H1 (cell line): ENCODE results near the gene UBASH3A. TPM values are rescaled to one million over a fixed set of nuclear protein-coding genes. Genes with fewer than 3 reads are reported as not detected.

ENCODE experiments used
- CTCF ChIA-PET: fragments of 300-600 bp; sonication (Branson Sonifier 250); formaldehyde crosslinking; loops from one replicate; lab custom pipeline; 2021; ENCODE audit not compliant: partially characterized antibody; lab: Charles Lee
- POLR2A ChIA-PET: fragments of 300-600 bp; sonication (Branson Sonifier 250); formaldehyde crosslinking; loops from one replicate; lab custom pipeline; 2021; ENCODE audit warnings: inconsistent platforms; ENCODE audit not compliant: partially characterized antibody; lab: Charles Lee
- DNase-seq, 2 experiments: peaks; one replicate each; pipeline versions ENCODE4 v3.0.0 to v3.0.0-alpha.2; 2010 to 2022; ENCODE audit warnings: low spot score in 2 of 2, low read depth in 1 of 2, mixed read lengths in 1 of 2
- FAIRE-seq: peaks from 2 replicates; lab custom pipeline; 2011; peaks lifted over from hg19 to GRCh38; lab: Jason Lieb, UNC
- H2AFZ ChIP-seq: 2 replicates; pipeline ENCODE4 v1.8.1; 2012; ENCODE audit warnings: low read length, inconsistent platforms
- H2AK5ac ChIP-seq: 2 replicates; pipeline ENCODE4 v1.6.1; 2013; ENCODE audit warnings: low read depth, low read length
- H2BK120ac ChIP-seq: replicated peaks from 2 replicates; pipeline ENCODE3; 2013; ENCODE audit warnings: low read depth, low read length, inconsistent platforms
- H2BK12ac ChIP-seq: 2 replicates; pipeline ENCODE4 v1.6.1; 2013; ENCODE audit warnings: low read depth, low read length
- H2BK15ac ChIP-seq: 2 replicates; pipeline ENCODE4 v1.6.1; 2013; ENCODE audit warnings: low read length
- H2BK20ac ChIP-seq: 2 replicates; pipeline ENCODE4 v1.6.1; 2013; ENCODE audit warnings: low read length
- H2BK5ac ChIP-seq: 2 replicates; pipeline ENCODE4 v1.6.1; 2013; ENCODE audit warnings: low read depth, low read length
- H3K14ac ChIP-seq: 2 replicates; pipeline ENCODE4 v1.6.1; 2013; ENCODE audit warnings: inconsistent platforms; ENCODE audit not compliant: insufficient read length
- H3K18ac ChIP-seq: 2 replicates; pipeline ENCODE4 v1.6.1; 2013; ENCODE audit warnings: low read length; ENCODE audit errors: extremely low read depth
- H3K23ac ChIP-seq: 2 replicates; pipeline ENCODE4 v1.6.1; 2013; ENCODE audit warnings: inconsistent platforms; ENCODE audit not compliant: insufficient read length
- H3K23me2 ChIP-seq: 2 replicates; pipeline ENCODE4 v1.6.1; 2013; ENCODE audit warnings: low read depth, low read length
- H3K27ac ChIP-seq: 2 replicates; pipeline ENCODE4 v1.6.1; 2011; ENCODE audit warnings: low read depth, low read length, inconsistent platforms
- H3K27me3 ChIP-seq, 4 experiments: replicated peaks in 1 of 4; 1 replicate in 1 of 4; 2 replicates in 3 of 4; pipeline versions ENCODE4 v1.6.1 to v1.8.1; 2011 to 2013; ENCODE audit warnings: low read length in 3 of 4, mild to moderate bottlenecking in 3 of 4, inconsistent platforms in 2 of 4, mixed read lengths in 2 of 4, moderate library complexity in 1 of 4; ENCODE audit not compliant: control insufficient read depth in 3 of 4, insufficient read depth in 3 of 4; ENCODE audit errors: extremely low read depth in 1 of 4
- H3K36me3 ChIP-seq, 4 experiments: 2 replicates each; pipeline versions ENCODE4 v1.6.1 to v1.8.1; 2011 to 2013; ENCODE audit warnings: mild to moderate bottlenecking in 4 of 4, low read length in 3 of 4, moderate library complexity in 2 of 4, control low read depth in 1 of 4, inconsistent platforms in 1 of 4; ENCODE audit not compliant: insufficient read depth in 4 of 4, control insufficient read depth in 2 of 4
- H3K4ac ChIP-seq: replicated peaks from 2 replicates; pipeline ENCODE3; 2013; ENCODE audit warnings: low read length, low read depth, mixed read lengths, inconsistent platforms; ENCODE audit not compliant: insufficient read length
- H3K4me1 ChIP-seq, 4 experiments: replicated peaks in 1 of 4; 1 replicate in 1 of 4; 2 replicates in 3 of 4; pipeline versions ENCODE4 v1.6.1 to v1.8.1; 2011 to 2013; ENCODE audit warnings: low read length in 3 of 4, inconsistent platforms in 2 of 4, mixed read lengths in 1 of 4; ENCODE audit not compliant: insufficient read depth in 4 of 4, control insufficient read depth in 3 of 4
- H3K4me2 ChIP-seq, 2 experiments: 2 replicates each; pipeline versions ENCODE4 v1.6.1 to v1.8.1; 2011 to 2013; ENCODE audit warnings: low read depth in 2 of 2, low read length in 2 of 2, control low read depth in 1 of 2, inconsistent platforms in 1 of 2, mild to moderate bottlenecking in 1 of 2; ENCODE audit not compliant: insufficient read depth in 1 of 2
- H3K4me3 ChIP-seq, 4 experiments: fragments of 200-600, 300-600 bp in 1 of 4; sonication (generic), shearing (Covaris generic), sonication (Bioruptor Twin) in 1 of 4; 2 replicates each; pipeline versions ENCODE4 v1.5.1 to v1.8.1; 2011 to 2016; ENCODE audit warnings: low read length in 4 of 4, low read depth in 3 of 4, control low read depth in 2 of 4, inconsistent platforms in 2 of 4, mild to moderate bottlenecking in 2 of 4, mixed read lengths in 1 of 4, moderate library complexity in 1 of 4; ENCODE audit not compliant: insufficient read depth in 2 of 4; ENCODE audit errors: extremely low read depth in 1 of 4
- H3K56ac ChIP-seq: replicated peaks from 2 replicates; pipeline ENCODE3; 2013; ENCODE audit warnings: low read depth, mild to moderate bottlenecking, mixed read lengths, low read length, inconsistent platforms; ENCODE audit not compliant: insufficient read length
- H3K79me1 ChIP-seq: 2 replicates; pipeline ENCODE4 v1.6.1; 2013; ENCODE audit warnings: low read depth, low read length, control low read depth
- H3K79me2 ChIP-seq, 2 experiments: 2 replicates each; pipeline versions ENCODE4 v1.6.1 to v1.8.1; 2012 to 2013; ENCODE audit warnings: low read length in 2 of 2, mild to moderate bottlenecking in 2 of 2, inconsistent platforms in 1 of 2; ENCODE audit not compliant: insufficient read depth in 2 of 2, control insufficient read depth in 1 of 2
- H3K9ac ChIP-seq, 4 experiments: replicated peaks in 1 of 4; 1 replicate in 1 of 4; 2 replicates in 3 of 4; pipeline versions ENCODE4 v1.6.1 to v1.8.1; 2011 to 2013; ENCODE audit warnings: low read depth in 3 of 4, low read length in 3 of 4, control low read depth in 2 of 4, mild to moderate bottlenecking in 2 of 4, moderate library complexity in 2 of 4, inconsistent platforms in 1 of 4; ENCODE audit errors: extremely low read depth in 1 of 4
- H3K9me3 ChIP-seq, 2 experiments: 2 replicates each; pipeline versions ENCODE4 v1.6.1 to v1.8.1; 2012 to 2013; ENCODE audit warnings: mild to moderate bottlenecking in 2 of 2, moderate library complexity in 2 of 2, control low read depth in 1 of 2, inconsistent platforms in 1 of 2, low read depth in 1 of 2, low read length in 1 of 2, mixed read lengths in 1 of 2; ENCODE audit not compliant: insufficient read depth in 2 of 2
- H4K20me1 ChIP-seq, 2 experiments: replicated peaks in 1 of 2; 2 replicates each; pipeline versions ENCODE3 to v1.8.1; 2011 to 2013; ENCODE audit warnings: inconsistent platforms in 2 of 2, low read length in 2 of 2, mild to moderate bottlenecking in 1 of 2; ENCODE audit not compliant: insufficient read depth in 2 of 2, control insufficient read depth in 1 of 2
- H4K5ac ChIP-seq: 2 replicates; pipeline ENCODE4 v1.6.1; 2013; ENCODE audit warnings: low read length, low read depth, mixed read lengths, inconsistent platforms; ENCODE audit not compliant: insufficient read length
- H4K8ac ChIP-seq: 2 replicates; pipeline ENCODE4 v1.8.0; 2013; ENCODE audit warnings: mild to moderate bottlenecking, moderate library complexity, low read length, inconsistent platforms; ENCODE audit not compliant: insufficient read depth; ENCODE audit errors: extremely low read depth
- H4K91ac ChIP-seq: replicated peaks from 2 replicates; pipeline ENCODE3; 2013; ENCODE audit warnings: low read length, mixed read lengths, inconsistent platforms; ENCODE audit not compliant: insufficient read length
- ASH2L ChIP-seq: fragments of 200-600, 300-600 bp; sonication (generic); IDR thresholded peaks from one replicate; pipeline ENCODE4 v1.7.1; 2017; ENCODE audit warnings: low read length
- ATF2 ChIP-seq: IDR thresholded peaks from 2 replicates; pipeline ENCODE4 v1.6.1; 2012; ENCODE audit warnings: low read length, inconsistent platforms
- BRCA1 ChIP-seq: IDR thresholded peaks from 2 replicates; pipeline ENCODE4 v1.6.1; 2012; ENCODE audit warnings: low read depth, low read length, improper control_type of control experiment
- MAFK ChIP-seq: IDR thresholded peaks from 2 replicates; pipeline ENCODE4 v1.6.1; 2012; ENCODE audit warnings: low read depth, mild to moderate bottlenecking, improper control_type of control experiment, low read length
- PHF8 ChIP-seq: fragments of 200-600 bp; sonication (generic); conservative IDR thresholded peaks from 2 replicates; pipeline ENCODE4 v1.7.1; 2012; ENCODE audit warnings: low read depth, mild to moderate bottlenecking, inconsistent platforms, low read length, moderate library complexity
- RNF2 ChIP-seq: fragments of 200-900, 300-1000 bp; sonication (generic); IDR thresholded peaks from 2 replicates; pipeline ENCODE4 v1.7.1; 2016; ENCODE audit warnings: borderline replicate concordance, low read depth, mild to moderate bottlenecking, antibody characterized with exemption, low read length; ENCODE audit not compliant: poor library complexity, severe bottlenecking; ENCODE audit errors: missing control alignments
- SIRT6 ChIP-seq: IDR thresholded peaks from one replicate; pipeline ENCODE4 v1.7.1; 2012; ENCODE audit warnings: low read length, inconsistent platforms
- SRF ChIP-seq: IDR thresholded peaks from 2 replicates; pipeline ENCODE4 v1.6.1; 2011; ENCODE audit warnings: mild to moderate bottlenecking, low read depth, low read length, moderate library complexity
- TAF1 ChIP-seq: IDR thresholded peaks from 2 replicates; pipeline ENCODE4 v1.6.1; 2011; ENCODE audit warnings: mild to moderate bottlenecking, low read depth, low read length
- TEAD4 ChIP-seq: IDR thresholded peaks from 2 replicates; pipeline ENCODE4 v1.6.1; 2012; ENCODE audit warnings: low read depth, low read length, inconsistent platforms, mixed read lengths
- USF2 ChIP-seq: IDR thresholded peaks from 2 replicates; pipeline ENCODE4 v1.6.1; 2011; ENCODE audit warnings: low read length, improper control_type of control experiment
- WGBS, 2 experiments: shearing (Covaris generic) in 1 of 2; methylation state at CpG; one replicate each; pipeline versions ENCODE4 v1.1.6 to v1.1.7; 2013 to 2015; ENCODE audit warnings: low lambda C conversion rate in 2 of 2, mixed read lengths in 2 of 2, inconsistent platforms in 1 of 2, low coverage in 1 of 2, missing lambda C conversion rate in 1 of 2; ENCODE audit not compliant: insufficient replicate concordance in 2 of 2, insufficient coverage in 1 of 2, insufficient read length in 1 of 2; ENCODE audit errors: extremely low coverage in 1 of 2, missing lambda C conversion rate in 1 of 2; 5-methylcytosine and 5-hydroxymethylcytosine counted together
- polyA plus RNA-seq, 7 experiments: library from polyadenylated mRNA; depleted of rRNA in 3 of 7; stranded (reverse) in 5 of 7; unstranded in 2 of 7; fragments of >200 nt in 5 of 7; fragments of 200-250 nt in 2 of 7; gene quantifications; 1 replicate in 5 of 7; 2 replicates in 1 of 7; 4 replicates in 1 of 7; pipeline versions ENCODE4 v1.2.1 to v1.2.3, GENCODE V29; 2011 to 2013; ENCODE audit warnings: missing spikeins in 2 of 7, mixed read lengths in 2 of 7
- total RNA-seq: library from RNA; stranded (reverse); fragmentation: NEBNext Ultra II Directional; extraction: Animal tissue kit (Norgen Biotek cat#: 25700); gene quantifications from 2 replicates; pipeline ENCODE4 v1.2.1, GENCODE V29; 2021

Gene UBASH3A
- total and polyA plus RNA-seq, 2 of the 8 experiments (the other 6 are each of a cell fraction or from before 2014, with no cell fraction given), result not detected

GRCh38 chr21:42398436-42399028 lies 5.2 kb upstream of the UBASH3A start:
- Histone ChIP-seq H3K23me2 (no peaks in the 10 kb centered on the region), H3K79me2 (no peaks in the 10 kb centered on the region), H3K14ac (no peak overlapping the region), H2BK15ac (no peak overlapping the region), H2BK5ac (no peak overlapping the region), H2BK12ac (no peak overlapping the region), H3K36me3 (no peaks in the 10 kb centered on the region), H3K4me1 (peaks cover 0 to 4% (median 0%) of the 10 kb centered on the region in 4 experiments; a peak in 1 of 7 replicates), H3K9ac (no peak overlapping the region), H3K9me3 (peaks cover 3 to 7% of the 10 kb centered on the region in 2 experiments; a peak in 2 of 4 replicates), H2BK20ac (no peak overlapping the region), H3K79me1 (no peaks in the 10 kb centered on the region), H2AK5ac (no peak overlapping the region), H3K4ac (no peak overlapping the region), H4K20me1 (no peaks in the 10 kb centered on the region), H3K23ac (no peak overlapping the region), H4K91ac (no peak overlapping the region), H3K18ac (no peak overlapping the region), H3K27ac (no peak overlapping the region), H3K4me3 (no peak overlapping the region), H2BK120ac (no peak overlapping the region), H2AFZ (no peak overlapping the region), H3K56ac (no peak overlapping the region), H4K8ac (no peak overlapping the region), H3K4me2 (no peak overlapping the region), H4K5ac (no peak overlapping the region), H3K27me3 (no peaks in the 10 kb centered on the region)
- POLR2A ChIA-PET, result no interaction called here
- FAIRE-seq (no peak), DNase-seq (no peak)
- WGBS, 2 experiments, result 86% methylated on average over 12 of the region's 12 CpGs; no CpG with 5 or more reads in 1 of the 2 experiments
- CTCF ChIA-PET, result interaction anchor here (0.6 to 2.1 kb wide), 11 partner anchors 9 to 989 kb away, joined by 3 to 7 read pairs (median 3); no protein-coding TSS in a partner anchor
- TF ChIP-seq RNF2 (no peak), MAFK (no peak), BRCA1 (no peak), ASH2L (no peak), TEAD4 (no peak), ATF2 (no peak), SRF (no peak), SIRT6 (no peak), USF2 (no peak), PHF8 (no peak), TAF1 (no peak)
